ENCODE data around the gene SLC47A2.
A peak's percentile ranks its signal among the peaks of the same experiment; 100 is the strongest.
"Not testable (repeated sequence)": the region's sequence is repeated elsewhere in the genome, so short reads cannot be mapped to it uniquely, and the experiment has no call there.

Gene SLC47A2

GRCh38 chr17:19716108-19717030 lies at the start of gene SLC47A2:
Gene SLC47A2 (minus strand): TSS chr17:19716584. CDS start chr17:19716555, 29 bp downstream.
- peak; percentile 7 for DNase-seq (ENCODE audit: low read depth)

- no peak for DNase-seq (ENCODE audit: low read depth)
Observed at GRCh38 chr17:19766016-19766415, 49.6 kb upstream of the SLC47A2 start.

- not testable (repeated sequence) for DNase-seq (ENCODE audit: low read depth)
Observed at GRCh38 chr17:19763991-19764390, 47.6 kb upstream of the SLC47A2 start.

- no peak for DNase-seq (ENCODE audit: low read depth)
Observed at GRCh38 chr17:19763416-19763815, 47.0 kb upstream of the SLC47A2 start.

GRCh38 chr17:19762515-19762961 lies 46.2 kb upstream of the SLC47A2 start:
- peak; percentile 48 for DNase-seq (ENCODE audit: low read depth)

- no peak for DNase-seq (ENCODE audit: low read depth)
Observed at GRCh38 chr17:19760746-19761145, 44.4 kb upstream of the SLC47A2 start.

GRCh38 chr17:19759568-19760549 lies 43.5 kb upstream of the SLC47A2 start:
- no peak for DNase-seq (ENCODE audit: low read depth)

GRCh38 chr17:19757536-19758180 lies 41.3 kb upstream of the SLC47A2 start:
- no peak for DNase-seq (ENCODE audit: low read depth)

GRCh38 chr17:19756546-19756945 lies 40.2 kb upstream of the SLC47A2 start:
- DNase-seq (ENCODE audit: low read depth): no peak

- DNase-seq (ENCODE audit: low read depth): no peak
Observed at GRCh38 chr17:19755821-19756510, 39.6 kb upstream of the SLC47A2 start.

- DNase-seq (ENCODE audit: low read depth): no peak
Observed at GRCh38 chr17:19755392-19755791, 39.0 kb upstream of the SLC47A2 start.

- peak; percentile 17 for DNase-seq (ENCODE audit: low read depth)
Observed at GRCh38 chr17:19753661-19754463, 37.5 kb upstream of the SLC47A2 start.

- peak; percentile 86 for DNase-seq (ENCODE audit: low read depth)
Observed at GRCh38 chr17:19753051-19753509, 36.7 kb upstream of the SLC47A2 start.

GRCh38 chr17:19752216-19753050 lies 36.0 kb upstream of the SLC47A2 start:
- DNase-seq (ENCODE audit: low read depth): no peak

- DNase-seq (ENCODE audit: low read depth): no peak
Observed at GRCh38 chr17:19750835-19751234, 34.5 kb upstream of the SLC47A2 start.

- no peak for DNase-seq (ENCODE audit: low read depth)
Observed at GRCh38 chr17:19750020-19750572, 33.7 kb upstream of the SLC47A2 start.

- DNase-seq (ENCODE audit: low read depth): no peak
Observed at GRCh38 chr17:19748807-19749193, 32.4 kb upstream of the SLC47A2 start.

GRCh38 chr17:19747829-19748806 lies 31.7 kb upstream of the SLC47A2 start, which contains the start of gene ALDH3A1:
Gene ALDH3A1 (minus strand): TSS chr17:19748298. CDS start chr17:19745129, 3,169 bp downstream.
- DNase-seq (ENCODE audit: low read depth): peak; percentile 24

All from EH (cell line).